ENCODE measurements around the gene ZACN. TPM values are rescaled to one million over a fixed set of nuclear protein-coding genes. Genes with fewer than 3 reads are reported as not detected.

Gene ZACN
- total RNA-seq, 120 experiments from 2014 or later = 0.13 to 1.2 (median 0.26) TPM; not detected in 104

Small RNAs within 50 kb of the gene (microRNA-seq; reads per million reads assigned to microRNA genes)
- 0 to 47.8 (median 7.3) reads per million in 43 experiments for gene MIR6868

Other genes with a start within 250 kb of the ZACN start
- 10 to 100 TPM in 85 of 120 experiments, 1 to 10 TPM in 35; 3.9 to 40.2 (median 13.0) TPM for gene UNC13D, start 234.8 kb upstream of the ZACN start, total RNA-seq
- gene WBP2, start 223.8 kb upstream of the ZACN start, total RNA-seq = 100 to 1,000 TPM; 311 to 523 (median 421) TPM
- gene TRIM47, start 200.6 kb upstream of the ZACN start, total RNA-seq = 100 to 1,000 TPM in 3 of 120 experiments, 10 to 100 TPM in 117; 19.7 to 109 (median 43.9) TPM
- gene TRIM65, start 182.2 kb upstream of the ZACN start, total RNA-seq = 10 to 100 TPM; 11.9 to 37.4 (median 20.2) TPM
- 100 to 1,000 TPM in 56 of 120 experiments, 10 to 100 TPM in 64; 65.1 to 138 (median 98.8) TPM for gene MRPL38, start 174.3 kb upstream of the ZACN start, total RNA-seq
- gene FBF1, start 138.1 kb upstream of the ZACN start, total RNA-seq = 10 to 100 TPM; 16.8 to 50.0 (median 27.8) TPM
- gene ACOX1, start 100.0 kb upstream of the ZACN start, total RNA-seq = 10 to 100 TPM; 34.9 to 82.1 (median 62.5) TPM
- 10 to 100 TPM in 47 of 120 experiments, 1 to 10 TPM in 73; 4.0 to 20.6 (median 9.1) TPM for gene TEN1, start 99.9 kb upstream of the ZACN start, total RNA-seq
- 10 to 100 TPM in 5 of 120 experiments, 1 to 10 TPM in 115; 1.2 to 13.2 (median 5.7) TPM for gene CDK3, start 78.3 kb upstream of the ZACN start, total RNA-seq
- gene EVPL, start 51.9 kb upstream of the ZACN start, total RNA-seq = 1 to 10 TPM in 48 of 120 experiments, under 1 TPM in 72; 0.12 to 6.3 (median 0.82) TPM
- 100 to 1,000 TPM in 2 of 120 experiments, 10 to 100 TPM in 118; 59.1 to 102 (median 84.3) TPM for gene SRP68, start 6.7 kb upstream of the ZACN start, total RNA-seq
- under 1 TPM in 7 of 120 experiments, not detected in 113; 0.22 to 0.52 (median 0.36) TPM for gene GALR2, start 4.4 kb upstream of the ZACN start, total RNA-seq
- gene EXOC7, start 24.6 kb downstream of the ZACN start, total RNA-seq = 100 to 1,000 TPM; 155 to 256 (median 195) TPM
- gene FOXJ1, start 62.1 kb downstream of the ZACN start, total RNA-seq = 10 to 100 TPM in 5 of 120 experiments, 1 to 10 TPM in 102, under 1 TPM in 13; 0.39 to 24.1 (median 2.3) TPM
- 100 to 1,000 TPM in 116 of 120 experiments, 10 to 100 TPM in 4; 66.1 to 191 (median 137) TPM for gene RNF157, start 161.3 kb downstream of the ZACN start, total RNA-seq
- 10 to 100 TPM; 23.4 to 76.2 (median 37.1) TPM for gene UBALD2, start 186.2 kb downstream of the ZACN start, total RNA-seq
- 10 to 100 TPM in 81 of 120 experiments, 1 to 10 TPM in 39; 4.3 to 28.6 (median 11.3) TPM for gene QRICH2, start 229.1 kb downstream of the ZACN start, total RNA-seq

Data from dorsolateral prefrontal cortex (tissue), 118 donors.